ENCODE data around the gene CAPN13.

CAPN13 gene

GRCh38 chr2:30800159-30800558, 7.1 kb downstream of the CAPN13 start:
- TF ChIP-seq CTCF (IDR thresholded peaks at IDR 0.05; ENCODE audit: low read depth, low read length): no peak
- no peak for DNase-seq (ENCODE audit: extremely low read depth, low read depth)

DNA sequence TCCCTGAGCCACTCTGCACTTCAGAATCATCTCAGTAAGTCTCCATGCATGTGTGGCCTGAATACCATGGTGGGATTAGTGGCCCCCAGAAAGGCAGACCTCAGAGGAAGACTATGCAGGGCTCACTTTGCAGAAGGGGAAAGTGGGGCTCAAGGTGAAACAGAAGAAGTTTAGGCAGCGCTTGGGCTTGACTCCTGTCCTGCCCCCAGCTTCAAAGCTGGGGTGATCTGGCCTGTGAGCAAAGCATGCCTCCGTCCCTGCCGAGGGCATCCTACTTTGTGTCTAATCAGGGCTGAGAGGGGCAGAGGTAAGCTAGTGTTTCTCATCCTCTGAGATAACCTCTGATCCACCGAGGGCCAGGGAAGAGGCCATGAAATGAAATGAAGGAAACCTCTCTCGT, 7.9 kb downstream of the CAPN13 start:
- DNase-seq (ENCODE audit: extremely low read depth, low read depth): no peak
- TF ChIP-seq CTCF (IDR thresholded peaks at IDR 0.05; ENCODE audit: low read depth, low read length): no peak

- DNase-seq (ENCODE audit: extremely low read depth, low read depth): no peak
- no peak for TF ChIP-seq CTCF (IDR thresholded peaks at IDR 0.05; ENCODE audit: low read depth, low read length)
Observed at GRCh38 chr2:30798536-30798991, 8.7 kb downstream of the CAPN13 start.

DNA sequence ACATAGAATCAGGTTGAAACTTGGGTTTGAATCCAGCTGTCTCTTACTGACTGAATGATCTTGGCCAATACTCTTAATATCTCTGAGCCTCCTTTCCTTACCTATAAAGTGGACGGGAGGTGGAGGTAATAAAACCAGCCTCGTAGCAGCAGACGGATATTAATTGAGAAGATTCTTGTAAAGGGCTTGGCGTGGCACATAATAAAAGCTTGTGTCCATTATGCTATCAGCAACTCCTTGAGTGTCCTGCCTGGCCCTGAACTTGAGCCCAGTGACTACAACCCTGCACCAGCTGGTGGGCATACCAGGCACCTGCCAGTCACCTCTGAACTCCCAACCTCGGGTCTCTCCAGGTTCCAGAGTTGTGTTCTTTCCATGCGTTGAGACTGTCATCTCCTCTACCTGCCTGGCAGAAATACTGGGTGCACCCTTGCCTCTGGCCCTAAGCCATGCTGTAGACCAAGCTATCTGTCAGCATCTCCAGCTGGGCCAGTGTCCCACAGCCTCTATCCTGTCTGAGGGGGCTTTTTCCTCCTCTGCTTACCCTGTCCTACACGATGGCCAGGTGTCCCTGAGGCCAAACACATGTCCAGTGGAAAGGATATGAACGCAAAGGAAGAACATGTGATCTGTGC, 9.7 kb downstream of the CAPN13 start:
- TF ChIP-seq CTCF (IDR thresholded peaks at IDR 0.05; ENCODE audit: low read depth, low read length): no peak
- no peak for DNase-seq (ENCODE audit: extremely low read depth, low read depth)

DNA sequence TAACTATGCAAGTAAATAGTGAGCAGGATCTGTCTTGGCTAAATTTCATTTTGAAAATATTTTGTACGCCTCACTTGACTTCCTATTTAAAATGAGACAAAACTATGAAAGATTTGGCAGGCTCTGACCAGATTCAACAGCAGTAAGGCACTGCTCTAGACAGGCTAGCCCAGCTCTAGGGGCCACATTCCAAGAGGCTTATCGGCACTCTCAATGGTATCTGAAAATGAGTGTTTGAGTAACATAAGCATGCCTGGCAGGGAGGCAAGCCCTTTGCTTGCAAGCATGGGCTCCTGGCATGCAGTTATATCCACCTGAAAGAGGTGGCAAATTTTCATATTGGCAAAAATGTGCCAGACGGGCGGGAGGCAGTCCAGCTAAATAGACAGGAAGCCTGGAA, 10.5 kb downstream of the CAPN13 start:
- no peak for DNase-seq (ENCODE audit: extremely low read depth, low read depth)
- TF ChIP-seq CTCF (IDR thresholded peaks at IDR 0.05; ENCODE audit: low read depth, low read length): no peak

GRCh38 chr2:30792521-30792920, 14.7 kb downstream of the CAPN13 start:
- TF ChIP-seq CTCF (IDR thresholded peaks at IDR 0.05; ENCODE audit: low read depth, low read length): no peak
- DNase-seq (ENCODE audit: extremely low read depth, low read depth): no peak

GRCh38 chr2:30790879-30791278, 16.4 kb downstream of the CAPN13 start:
- TF ChIP-seq CTCF (IDR thresholded peaks at IDR 0.05; ENCODE audit: low read depth, low read length): no peak
- DNase-seq (ENCODE audit: extremely low read depth, low read depth): no peak
